Pancreas (tissue), 10 donors: Measurements from ENCODE around the gene RARB. TPM values are rescaled to one million over a fixed set of nuclear protein-coding genes. Genes with fewer than 3 reads are reported as not detected.

Experiments
- ATAC-seq, 4 donors: fragments of 200-7000 bp; cut with Tn5 transposase; one replicate each; pipeline versions ENCODE4 v1.8.0 to v1.9.1; 2020; ENCODE audit warnings: mild to moderate bottlenecking in 4 of 4, moderate library complexity in 4 of 4
- DNase-seq, 6 donors: peaks; one replicate each; pipeline ENCODE4 v3.0.0-alpha.2; 2020
- FAIRE-seq: peaks from 2 replicates; lab custom pipeline; 2012; peaks lifted over from hg19 to GRCh38; lab: Jason Lieb, UNC
- H3K27ac ChIP-seq, 4 donors: fragments of 200-600 bp; sonication (generic); 1 replicate in 3 of 4; 2 replicates in 1 of 4; pipeline versions ENCODE4 v1.5.0 to v1.8.0; 2020
- H3K27me3 ChIP-seq, 4 donors: fragments of 200-600 bp; one replicate each; pipeline ENCODE4 v1.8.0; 2021
- H3K36me3 ChIP-seq, 3 donors: fragments of 200-600 bp; sonication (generic) in 1 of 3; one replicate each; pipeline versions ENCODE4 v1.5.0 to v1.8.0; 2020 to 2021
- H3K4me1 ChIP-seq, 3 donors: fragments of 200-600 bp; one replicate each; pipeline ENCODE4 v1.8.0; 2021
- H3K4me3 ChIP-seq, 4 donors: fragments of 200-600 bp; sonication (generic) in 2 of 4; one replicate each; pipeline versions ENCODE4 v1.5.0 to v1.8.0; 2020 to 2021
- H3K9me3 ChIP-seq, 4 donors: fragments of 200-600 bp; one replicate each; pipeline ENCODE4 v1.8.0; 2021
- WGBS, 2 donors: extraction: QIAGEN DNeasy Blood & Tissue Kit; methylation state at CpG; one replicate each; pipeline ENCODE4 v1.1.7; 2013; 5-methylcytosine and 5-hydroxymethylcytosine counted together
- intact Hi-C, 3 donors: fragments of 100-400 bp; cut with DNase I; formaldehyde crosslinking; loops; one replicate each; pipeline versions ENCODE4 v1.11.1 to v1.14.2; 2022
- polyA plus RNA-seq, 2 donors: library from polyadenylated mRNA; stranded (reverse); fragments of 200-250 nt; gene quantifications; one replicate each; pipeline ENCODE4 v1.2.3, GENCODE V29; 2013
- total RNA-seq, 6 donors: library from RNA; stranded (reverse); fragmentation: NEBNext Ultra II Directional in 4 of 6; extraction: Animal tissue kit (Norgen Biotek cat#: 25700) in 4 of 6; gene quantifications; one replicate each; pipeline versions ENCODE4 v1.2.1 to v1.2.4, GENCODE V29; 2021 to 2023
- TF ChIP-seq, protein P1 (sequence below), 4 donors: fragments of 200-600 bp; sonication (generic) in 3 of 4; IDR thresholded peaks; one replicate each; pipeline versions ENCODE4 v1.5.0 to v1.8.0; 2021; ENCODE audit warnings: antibody characterized with exemption in 4 of 4
- donor health status: healthy with polysubstance abuse.
- donor health status: DM: no; HTN: no; CAD: no; lungs with moderate emphysema.
- donor health status: DM: no; HTN: no; CAD: no.
- donor health status: control.
- donor health status: control.
- donor health status: Bipolar disorder and iron deficiency.
- donor health status: DM: yes; HTN: yes; CAD: no.
- donor health status: DM: no; HTN: no; CAD: no.
- donor health status: DM: no; HTN: no; CAD: no.
- donor health status: DM: yes; HTN: yes; CAD: no.

RARB gene
- total and polyA plus RNA-seq, 8 donors = 0.49 to 3.3 (median 0.75) TPM

DNA sequence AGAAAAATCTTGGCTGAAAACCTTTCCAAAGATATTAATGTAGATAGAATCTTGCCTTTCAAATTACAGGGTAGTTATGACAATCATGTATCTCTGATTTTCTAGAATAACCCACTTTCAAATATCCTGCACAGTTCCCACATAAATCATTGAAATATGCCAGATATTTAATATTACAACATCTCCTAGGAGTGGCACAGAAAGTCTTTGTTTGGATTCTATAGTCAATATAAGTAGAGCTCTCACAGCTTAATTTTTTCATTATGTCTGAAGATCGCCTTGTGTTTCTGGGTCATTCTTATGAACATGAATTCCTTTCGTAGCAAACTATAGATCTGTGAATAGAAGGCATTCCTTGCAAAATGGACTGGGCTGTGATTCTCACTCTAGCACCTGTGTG is 5.0 kb downstream of the RARB start:
- TF ChIP-seq, protein P1, sequence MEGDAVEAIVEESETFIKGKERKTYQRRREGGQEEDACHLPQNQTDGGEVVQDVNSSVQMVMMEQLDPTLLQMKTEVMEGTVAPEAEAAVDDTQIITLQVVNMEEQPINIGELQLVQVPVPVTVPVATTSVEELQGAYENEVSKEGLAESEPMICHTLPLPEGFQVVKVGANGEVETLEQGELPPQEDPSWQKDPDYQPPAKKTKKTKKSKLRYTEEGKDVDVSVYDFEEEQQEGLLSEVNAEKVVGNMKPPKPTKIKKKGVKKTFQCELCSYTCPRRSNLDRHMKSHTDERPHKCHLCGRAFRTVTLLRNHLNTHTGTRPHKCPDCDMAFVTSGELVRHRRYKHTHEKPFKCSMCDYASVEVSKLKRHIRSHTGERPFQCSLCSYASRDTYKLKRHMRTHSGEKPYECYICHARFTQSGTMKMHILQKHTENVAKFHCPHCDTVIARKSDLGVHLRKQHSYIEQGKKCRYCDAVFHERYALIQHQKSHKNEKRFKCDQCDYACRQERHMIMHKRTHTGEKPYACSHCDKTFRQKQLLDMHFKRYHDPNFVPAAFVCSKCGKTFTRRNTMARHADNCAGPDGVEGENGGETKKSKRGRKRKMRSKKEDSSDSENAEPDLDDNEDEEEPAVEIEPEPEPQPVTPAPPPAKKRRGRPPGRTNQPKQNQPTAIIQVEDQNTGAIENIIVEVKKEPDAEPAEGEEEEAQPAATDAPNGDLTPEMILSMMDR (IDR thresholded peaks at IDR 0.05) = no peak
- Histone ChIP-seq H3K27me3 (no peaks in the 10 kb centered on the region), H3K4me3 (no peak overlapping the region), H3K4me1 (peaks cover 15 to 23% (median 17%) of the 10 kb centered on the region in 3 donors), H3K27ac (no peak overlapping the region), H3K9me3 (no peaks in the 10 kb centered on the region), H3K36me3 (no peaks in the 10 kb centered on the region)
- intact Hi-C loops = no loop called here
- DNase-seq (no peak), FAIRE-seq (no peak), ATAC-seq (no peak)
- WGBS, 2 donors = 81 to 90% methylated on average over 2 of the region's 2 CpGs

DNA sequence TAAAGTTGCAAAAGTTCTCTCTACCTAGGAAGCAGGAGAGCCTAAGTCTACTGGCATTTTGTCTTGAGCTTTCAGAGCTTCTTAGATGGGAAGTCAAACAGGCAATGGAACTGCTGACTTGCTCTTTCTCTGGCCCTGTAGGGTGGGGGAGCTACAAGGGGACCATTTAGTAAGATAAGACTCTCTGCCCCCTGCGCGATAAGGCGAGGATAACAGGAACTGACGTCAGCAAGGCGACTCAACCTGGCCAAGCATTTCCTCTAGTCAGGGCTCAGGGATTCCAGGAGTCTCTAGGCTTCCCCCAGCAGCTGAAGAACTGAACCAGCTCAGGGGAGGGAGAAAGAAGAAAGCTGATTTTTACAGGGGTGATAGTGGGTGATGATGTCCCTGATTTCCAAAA is 5.8 kb downstream of the RARB start:
- Histone ChIP-seq H3K4me1 (peaks cover 15 to 17% (median 16%) of the 10 kb centered on the region in 3 donors), H3K27ac (no peak overlapping the region), H3K27me3 (no peaks in the 10 kb centered on the region), H3K36me3 (no peaks in the 10 kb centered on the region), H3K9me3 (no peaks in the 10 kb centered on the region), H3K4me3 (no peak overlapping the region)
- DNase-seq (no peak), ATAC-seq (no peak), FAIRE-seq (no peak)
- TF ChIP-seq, protein P1 (IDR thresholded peaks at IDR 0.05) = no peak
- intact Hi-C loops = no loop called here
- WGBS, 2 donors = 62 to 70% methylated on average over 5 of the region's 5 CpGs

DNA sequence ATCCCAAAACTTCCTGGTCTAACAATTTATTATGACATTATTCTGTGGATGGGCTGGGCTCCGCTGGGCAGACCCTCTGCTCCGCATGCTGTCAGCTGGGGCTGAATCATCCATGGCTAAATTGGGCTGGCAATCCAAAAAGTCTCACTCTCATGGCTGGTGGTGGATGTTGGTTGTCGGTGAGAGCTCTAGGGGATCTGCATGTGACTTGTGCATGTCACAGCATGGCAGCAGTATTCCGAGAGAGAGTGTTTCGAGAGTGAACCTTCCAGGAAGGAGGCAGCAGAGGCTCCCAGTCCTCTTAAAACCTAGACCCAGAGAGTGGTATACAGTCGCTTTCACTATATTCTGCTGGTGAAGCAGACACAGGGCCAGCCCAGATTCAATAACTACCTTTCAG is 9.9 kb downstream of the RARB start:
- ATAC-seq (no peak), DNase-seq (no peak), FAIRE-seq (no peak)
- TF ChIP-seq, protein P1 (IDR thresholded peaks at IDR 0.05) = no peak
- no peak overlapping the region for H3K27ac ChIP-seq
- H3K36me3 ChIP-seq = no peaks in the 10 kb centered on the region
- no peaks in the 10 kb centered on the region for H3K27me3 ChIP-seq
- intact Hi-C loops = no loop called here
- no peaks in the 10 kb centered on the region for H3K4me1 ChIP-seq
- WGBS, 2 donors = 78 to 79% methylated on average over 6 of the region's 6 CpGs
- no peak overlapping the region for H3K4me3 ChIP-seq
- no peaks in the 10 kb centered on the region for H3K9me3 ChIP-seq

DNA sequence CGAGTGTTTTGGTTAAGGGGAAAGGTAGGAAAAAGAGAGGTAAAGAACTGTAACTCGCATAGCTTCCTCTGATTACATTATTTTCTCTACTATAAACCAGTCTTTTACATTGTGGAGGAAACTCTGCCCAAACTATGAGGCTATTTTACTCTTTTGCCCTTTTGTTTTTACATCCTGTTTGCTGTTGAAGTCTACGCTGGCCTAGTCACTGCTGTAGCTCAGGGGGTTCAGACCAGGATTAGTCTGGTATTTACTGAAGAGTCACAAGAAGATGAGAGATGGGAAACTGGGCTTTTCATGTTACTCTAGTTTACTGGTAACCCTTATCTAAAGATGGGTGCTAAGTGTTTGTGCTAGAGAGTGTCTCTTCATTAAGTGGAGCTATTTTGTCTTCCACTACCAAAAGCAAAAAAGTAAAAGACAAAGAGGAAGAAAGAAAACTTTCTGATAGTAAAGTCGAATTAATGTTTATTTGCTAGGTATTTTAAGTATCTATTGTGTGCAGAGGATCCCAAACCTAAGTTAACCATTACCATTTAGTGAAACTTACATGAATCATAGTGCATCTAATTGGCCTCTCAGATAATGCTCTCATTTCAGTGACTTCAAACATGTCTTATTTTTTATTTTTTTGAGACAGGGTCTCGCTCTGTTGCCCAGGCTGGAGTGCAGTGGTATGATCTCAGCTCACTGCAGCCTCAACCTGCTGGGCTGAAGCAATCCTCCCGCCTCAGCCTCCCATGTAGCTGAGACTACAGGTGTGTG is 10.9 kb downstream of the RARB start:
- TF ChIP-seq, protein P1 (IDR thresholded peaks at IDR 0.05) = no peak
- intact Hi-C loops = no loop called here
- Histone ChIP-seq H3K27me3 (no peaks in the 10 kb centered on the region), H3K36me3 (no peaks in the 10 kb centered on the region), H3K4me1 (no peaks in the 10 kb centered on the region), H3K27ac (no peak overlapping the region), H3K4me3 (no peak overlapping the region), H3K9me3 (no peaks in the 10 kb centered on the region)
- FAIRE-seq = no peak
- DNase-seq = no peak
- no peak for ATAC-seq
- WGBS, 2 donors = 75 to 83% methylated on average over 6 of the region's 6 CpGs

DNA sequence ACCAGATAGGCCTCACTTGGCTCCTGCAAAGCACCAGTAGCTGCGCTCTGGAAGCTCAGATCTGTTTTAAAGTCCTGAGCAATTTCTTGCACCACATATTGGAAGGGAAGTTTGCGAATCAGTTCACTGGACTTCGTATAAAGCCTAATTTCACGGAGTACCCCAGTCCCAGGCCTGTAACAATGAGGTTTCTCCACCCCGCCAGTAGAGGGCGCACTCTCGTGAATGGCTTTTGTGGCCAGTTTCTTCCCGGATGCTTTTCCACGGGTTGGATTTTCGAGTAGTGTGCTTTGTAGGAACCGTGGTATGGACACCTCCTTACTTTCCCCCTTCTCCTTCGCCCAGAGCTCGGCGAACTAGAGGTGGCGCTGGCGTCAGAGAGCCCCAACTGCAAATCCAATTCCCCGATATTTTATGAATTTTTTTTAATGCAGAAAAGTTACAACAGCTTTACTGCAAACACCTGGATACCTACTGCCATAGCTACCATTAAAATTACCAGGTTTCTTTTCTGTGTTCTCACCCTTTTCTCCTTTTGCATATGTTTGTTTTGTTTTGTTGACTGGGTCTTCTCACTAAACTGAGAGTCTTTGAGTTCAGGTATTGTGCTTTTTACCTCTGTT is 13.3 kb downstream of the RARB start:
- Histone ChIP-seq H3K4me3 (no peak overlapping the region), H3K27ac (no peak overlapping the region), H3K4me1 (no peaks in the 10 kb centered on the region), H3K36me3 (no peaks in the 10 kb centered on the region), H3K27me3 (no peaks in the 10 kb centered on the region), H3K9me3 (no peaks in the 10 kb centered on the region)
- 83 to 87% methylated on average over 17 of the region's 17 CpGs for WGBS, 2 donors
- FAIRE-seq (no peak), DNase-seq (peak in 1 of 6 donors; percentile 25), ATAC-seq (no peak)
- TF ChIP-seq, protein P1 (IDR thresholded peaks at IDR 0.05) = peak; percentile 20 to 46 (median 28)
- intact Hi-C loops = no loop called here
